ENCODE data around the gene SIAH3. TPM values are rescaled to one million over a fixed set of nuclear protein-coding genes. Genes with fewer than 3 reads are reported as not detected.

SIAH3 gene
- total and polyA plus RNA-seq, 9 of the 15 experiments (the other 6 are each of a cell fraction or from before 2014, with no cell fraction given): not detected

GRCh38 chr13:45809801-45810394, 41.7 kb downstream of the SIAH3 start:
- 0% methylated on average over 6 of the region's 7 CpGs for WGBS (ENCODE audit: insufficient coverage, low coverage, missing lambda C conversion rate)
- Histone ChIP-seq H3K27ac (ENCODE audit: extremely low read depth, low read depth, low read length) (no peak overlapping the region), H3K9me3 (replicated peaks; ENCODE audit: control insufficient read depth, insufficient read depth, low read depth, low read length) (no peaks in the 10 kb centered on the region), H3K9ac (ENCODE audit: insufficient read depth in 1 of 2, low read depth in 2 of 2, low read length in 2 of 2) (no peak overlapping the region), H3K4me3 (no peak overlapping the region), H4K20me1 (replicated peaks; ENCODE audit: control insufficient read depth, insufficient read depth, low read length) (no peaks in the 10 kb centered on the region), H2AFZ (ENCODE audit: low read depth, low read length) (no peak overlapping the region), H3K4me1 (replicated peaks in 1 of 2; ENCODE audit: control insufficient read depth in 2 of 2, insufficient read depth in 2 of 2, low read length in 2 of 2) (no peaks in the 10 kb centered on the region), H3K27me3 (ENCODE audit: control insufficient read depth in 2 of 2, insufficient read depth in 2 of 2, low read length in 2 of 2) (peaks cover 0 to 12% of the 10 kb centered on the region in 2 experiments; a peak in 2 of 5 replicates), H3K36me3 (ENCODE audit: control insufficient read depth, insufficient read depth, low read length) (no peaks in the 10 kb centered on the region), H3K4me2 (ENCODE audit: insufficient read depth, low read length) (no peak overlapping the region), H3K9me1 (ENCODE audit: control insufficient read depth, insufficient read depth, low read length) (no peaks in the 10 kb centered on the region), H3K79me2 (ENCODE audit: control insufficient read depth, insufficient read depth, low read length) (no peaks in the 10 kb centered on the region)
- ATAC-seq: no peak
- no peak for FAIRE-seq
- ChIA-PET CTCF (ENCODE audit: low intra/inter-chr PET ratio) (no interaction called here), POLR2A (interaction anchor here (0.6 kb wide), 1 partner anchor 18 kb away, joined by 3 read pairs; no protein-coding TSS in a partner anchor)
- in situ Hi-C loops (cut with MboI): no loop called here
- no peak for DNase-seq (ENCODE audit: extremely low read depth in 1 of 4, low spot score in 3 of 4)
- intact Hi-C loops (cut with micrococcal nuclease): no loop called here
- BruUV-seq (replicated peaks): no TSS peak
- TF ChIP-seq PML (IDR thresholded peaks at IDR 0.05; ENCODE audit: low read length) (no peak), TAF1 (IDR thresholded peaks at IDR 0.05; ENCODE audit: control insufficient read depth, extremely low read depth, insufficient read depth, low read length, severe bottlenecking) (no peak), MAFK (IDR thresholded peaks at IDR 0.05; ENCODE audit: low read length) (no peak), ZFP36 (IDR thresholded peaks at IDR 0.05; ENCODE audit: low read depth, low read length, partially characterized antibody) (no peak), ELF1 (tag; IDR thresholded peaks at IDR 0.05) (no peak), ATF2 (CRISPR knock-in tag; IDR thresholded peaks at IDR 0.05) (no peak)
- TF ChIP-seq, protein P1, sequence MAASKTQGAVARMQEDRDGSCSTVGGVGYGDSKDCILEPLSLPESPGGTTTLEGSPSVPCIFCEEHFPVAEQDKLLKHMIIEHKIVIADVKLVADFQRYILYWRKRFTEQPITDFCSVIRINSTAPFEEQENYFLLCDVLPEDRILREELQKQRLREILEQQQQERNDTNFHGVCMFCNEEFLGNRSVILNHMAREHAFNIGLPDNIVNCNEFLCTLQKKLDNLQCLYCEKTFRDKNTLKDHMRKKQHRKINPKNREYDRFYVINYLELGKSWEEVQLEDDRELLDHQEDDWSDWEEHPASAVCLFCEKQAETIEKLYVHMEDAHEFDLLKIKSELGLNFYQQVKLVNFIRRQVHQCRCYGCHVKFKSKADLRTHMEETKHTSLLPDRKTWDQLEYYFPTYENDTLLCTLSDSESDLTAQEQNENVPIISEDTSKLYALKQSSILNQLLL (CRISPR knock-in tag; IDR thresholded peaks at IDR 0.05; ENCODE audit: borderline replicate concordance): no peak
- TF ChIP-seq, protein P2, sequence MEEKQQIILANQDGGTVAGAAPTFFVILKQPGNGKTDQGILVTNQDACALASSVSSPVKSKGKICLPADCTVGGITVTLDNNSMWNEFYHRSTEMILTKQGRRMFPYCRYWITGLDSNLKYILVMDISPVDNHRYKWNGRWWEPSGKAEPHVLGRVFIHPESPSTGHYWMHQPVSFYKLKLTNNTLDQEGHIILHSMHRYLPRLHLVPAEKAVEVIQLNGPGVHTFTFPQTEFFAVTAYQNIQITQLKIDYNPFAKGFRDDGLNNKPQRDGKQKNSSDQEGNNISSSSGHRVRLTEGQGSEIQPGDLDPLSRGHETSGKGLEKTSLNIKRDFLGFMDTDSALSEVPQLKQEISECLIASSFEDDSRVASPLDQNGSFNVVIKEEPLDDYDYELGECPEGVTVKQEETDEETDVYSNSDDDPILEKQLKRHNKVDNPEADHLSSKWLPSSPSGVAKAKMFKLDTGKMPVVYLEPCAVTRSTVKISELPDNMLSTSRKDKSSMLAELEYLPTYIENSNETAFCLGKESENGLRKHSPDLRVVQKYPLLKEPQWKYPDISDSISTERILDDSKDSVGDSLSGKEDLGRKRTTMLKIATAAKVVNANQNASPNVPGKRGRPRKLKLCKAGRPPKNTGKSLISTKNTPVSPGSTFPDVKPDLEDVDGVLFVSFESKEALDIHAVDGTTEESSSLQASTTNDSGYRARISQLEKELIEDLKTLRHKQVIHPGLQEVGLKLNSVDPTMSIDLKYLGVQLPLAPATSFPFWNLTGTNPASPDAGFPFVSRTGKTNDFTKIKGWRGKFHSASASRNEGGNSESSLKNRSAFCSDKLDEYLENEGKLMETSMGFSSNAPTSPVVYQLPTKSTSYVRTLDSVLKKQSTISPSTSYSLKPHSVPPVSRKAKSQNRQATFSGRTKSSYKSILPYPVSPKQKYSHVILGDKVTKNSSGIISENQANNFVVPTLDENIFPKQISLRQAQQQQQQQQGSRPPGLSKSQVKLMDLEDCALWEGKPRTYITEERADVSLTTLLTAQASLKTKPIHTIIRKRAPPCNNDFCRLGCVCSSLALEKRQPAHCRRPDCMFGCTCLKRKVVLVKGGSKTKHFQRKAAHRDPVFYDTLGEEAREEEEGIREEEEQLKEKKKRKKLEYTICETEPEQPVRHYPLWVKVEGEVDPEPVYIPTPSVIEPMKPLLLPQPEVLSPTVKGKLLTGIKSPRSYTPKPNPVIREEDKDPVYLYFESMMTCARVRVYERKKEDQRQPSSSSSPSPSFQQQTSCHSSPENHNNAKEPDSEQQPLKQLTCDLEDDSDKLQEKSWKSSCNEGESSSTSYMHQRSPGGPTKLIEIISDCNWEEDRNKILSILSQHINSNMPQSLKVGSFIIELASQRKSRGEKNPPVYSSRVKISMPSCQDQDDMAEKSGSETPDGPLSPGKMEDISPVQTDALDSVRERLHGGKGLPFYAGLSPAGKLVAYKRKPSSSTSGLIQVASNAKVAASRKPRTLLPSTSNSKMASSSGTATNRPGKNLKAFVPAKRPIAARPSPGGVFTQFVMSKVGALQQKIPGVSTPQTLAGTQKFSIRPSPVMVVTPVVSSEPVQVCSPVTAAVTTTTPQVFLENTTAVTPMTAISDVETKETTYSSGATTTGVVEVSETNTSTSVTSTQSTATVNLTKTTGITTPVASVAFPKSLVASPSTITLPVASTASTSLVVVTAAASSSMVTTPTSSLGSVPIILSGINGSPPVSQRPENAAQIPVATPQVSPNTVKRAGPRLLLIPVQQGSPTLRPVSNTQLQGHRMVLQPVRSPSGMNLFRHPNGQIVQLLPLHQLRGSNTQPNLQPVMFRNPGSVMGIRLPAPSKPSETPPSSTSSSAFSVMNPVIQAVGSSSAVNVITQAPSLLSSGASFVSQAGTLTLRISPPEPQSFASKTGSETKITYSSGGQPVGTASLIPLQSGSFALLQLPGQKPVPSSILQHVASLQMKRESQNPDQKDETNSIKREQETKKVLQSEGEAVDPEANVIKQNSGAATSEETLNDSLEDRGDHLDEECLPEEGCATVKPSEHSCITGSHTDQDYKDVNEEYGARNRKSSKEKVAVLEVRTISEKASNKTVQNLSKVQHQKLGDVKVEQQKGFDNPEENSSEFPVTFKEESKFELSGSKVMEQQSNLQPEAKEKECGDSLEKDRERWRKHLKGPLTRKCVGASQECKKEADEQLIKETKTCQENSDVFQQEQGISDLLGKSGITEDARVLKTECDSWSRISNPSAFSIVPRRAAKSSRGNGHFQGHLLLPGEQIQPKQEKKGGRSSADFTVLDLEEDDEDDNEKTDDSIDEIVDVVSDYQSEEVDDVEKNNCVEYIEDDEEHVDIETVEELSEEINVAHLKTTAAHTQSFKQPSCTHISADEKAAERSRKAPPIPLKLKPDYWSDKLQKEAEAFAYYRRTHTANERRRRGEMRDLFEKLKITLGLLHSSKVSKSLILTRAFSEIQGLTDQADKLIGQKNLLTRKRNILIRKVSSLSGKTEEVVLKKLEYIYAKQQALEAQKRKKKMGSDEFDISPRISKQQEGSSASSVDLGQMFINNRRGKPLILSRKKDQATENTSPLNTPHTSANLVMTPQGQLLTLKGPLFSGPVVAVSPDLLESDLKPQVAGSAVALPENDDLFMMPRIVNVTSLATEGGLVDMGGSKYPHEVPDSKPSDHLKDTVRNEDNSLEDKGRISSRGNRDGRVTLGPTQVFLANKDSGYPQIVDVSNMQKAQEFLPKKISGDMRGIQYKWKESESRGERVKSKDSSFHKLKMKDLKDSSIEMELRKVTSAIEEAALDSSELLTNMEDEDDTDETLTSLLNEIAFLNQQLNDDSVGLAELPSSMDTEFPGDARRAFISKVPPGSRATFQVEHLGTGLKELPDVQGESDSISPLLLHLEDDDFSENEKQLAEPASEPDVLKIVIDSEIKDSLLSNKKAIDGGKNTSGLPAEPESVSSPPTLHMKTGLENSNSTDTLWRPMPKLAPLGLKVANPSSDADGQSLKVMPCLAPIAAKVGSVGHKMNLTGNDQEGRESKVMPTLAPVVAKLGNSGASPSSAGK (IDR thresholded peaks at IDR 0.05): no peak
